TTC549 (cell line): ENCODE results near the gene LRRC37B.
"Not testable (repeated sequence)": the region's sequence is repeated elsewhere in the genome, so short reads cannot be mapped to it uniquely, and the experiment has no call there.

Source experiments
- FAIRE-seq: peaks from 2 replicates; lab custom pipeline; 2012; peaks lifted over from hg19 to GRCh38; lab: Jason Lieb, UNC

Gene LRRC37B

GRCh38 chr17:32042266-32042665, 35.1 kb downstream of the LRRC37B start:
- FAIRE-seq, result not testable (repeated sequence)

GRCh38 chr17:32045611-32046010, 38.4 kb downstream of the LRRC37B start:
- not testable (repeated sequence) for FAIRE-seq

GRCh38 chr17:32047663-32048062, 40.5 kb downstream of the LRRC37B start:
- FAIRE-seq, result not testable (repeated sequence)

- FAIRE-seq, result not testable (repeated sequence)
These were observed 47.8 kb downstream of the LRRC37B start for GRCh38 chr17:32054985-32055384.

- FAIRE-seq, result not testable (repeated sequence)
These were observed 48.2 kb downstream of the LRRC37B start for GRCh38 chr17:32055425-32055824.

GRCh38 chr17:32056500-32056899, 49.3 kb downstream of the LRRC37B start:
- not testable (repeated sequence) for FAIRE-seq

- not testable (repeated sequence) for FAIRE-seq
These were observed 50.4 kb downstream of the LRRC37B start for GRCh38 chr17:32057460-32058105.

- FAIRE-seq, result not testable (repeated sequence)
These were observed 53.5 kb downstream of the LRRC37B start for GRCh38 chr17:32060695-32061094.

GRCh38 chr17:32061840-32062239, 54.7 kb downstream of the LRRC37B start:
- FAIRE-seq, result not testable (repeated sequence)

- FAIRE-seq, result not testable (repeated sequence)
These were observed 56.9 kb downstream of the LRRC37B start for GRCh38 chr17:32064091-32064490.

GRCh38 chr17:32066123-32066680, 59.0 kb downstream of the LRRC37B start:
- FAIRE-seq, result not testable (repeated sequence)

- not testable (repeated sequence) for FAIRE-seq
These were observed 59.9 kb downstream of the LRRC37B start for GRCh38 chr17:32066863-32067642.

- not testable (repeated sequence) for FAIRE-seq
These were observed 61.9 kb downstream of the LRRC37B start for GRCh38 chr17:32069067-32069466.

GRCh38 chr17:32071961-32072360, 64.8 kb downstream of the LRRC37B start:
- not testable (repeated sequence) for FAIRE-seq

GRCh38 chr17:32073131-32073530, 65.9 kb downstream of the LRRC37B start:
- FAIRE-seq, result not testable (repeated sequence)

- FAIRE-seq, result not testable (repeated sequence)
These were observed 72.6 kb downstream of the LRRC37B start for GRCh38 chr17:32079753-32080152.

- FAIRE-seq, result not testable (repeated sequence)
These were observed 76.4 kb downstream of the LRRC37B start for GRCh38 chr17:32083550-32083979.

GRCh38 chr17:32084003-32084941, 77.1 kb downstream of the LRRC37B start:
- not testable (repeated sequence) for FAIRE-seq

GRCh38 chr17:32084942-32085829, 78.0 kb downstream of the LRRC37B start:
- not testable (repeated sequence) for FAIRE-seq

GRCh38 chr17:32086833-32087232, 79.7 kb downstream of the LRRC37B start:
- FAIRE-seq, result not testable (repeated sequence)

- FAIRE-seq, result not testable (repeated sequence)
These were observed 84.9 kb downstream of the LRRC37B start for GRCh38 chr17:32092062-32092461.
